HEK293 (cell line): ENCODE data around the gene FCHO2.

Experiments
- MEIS1 ChIP-seq: sonication (generic); formaldehyde crosslinking; IDR thresholded peaks from 2 replicates; pipeline ENCODE4 v1.8.1; 2022; ENCODE audit warnings: missing genetic modification reagents, mild to moderate bottlenecking, borderline replicate concordance
- ZBTB20 ChIP-seq: fragments of 450-650 bp; formaldehyde crosslinking; IDR thresholded peaks from 2 replicates; pipeline ENCODE4 v1.5.1; 2016; ENCODE audit warnings: missing biosample characterization, missing genetic modification characterization
- TF ChIP-seq, protein P1 (sequence below): fragments of 450-650 bp; formaldehyde crosslinking; IDR thresholded peaks from 2 replicates; pipeline ENCODE4 v1.5.1; 2016; ENCODE audit warnings: missing biosample characterization, missing genetic modification characterization
- TF ChIP-seq, protein P2 (sequence below): fragments of 450-650 bp; formaldehyde crosslinking; IDR thresholded peaks from 2 replicates; pipeline ENCODE4 v1.5.1; 2016; ENCODE audit warnings: missing biosample characterization, missing genetic modification characterization

DNA sequence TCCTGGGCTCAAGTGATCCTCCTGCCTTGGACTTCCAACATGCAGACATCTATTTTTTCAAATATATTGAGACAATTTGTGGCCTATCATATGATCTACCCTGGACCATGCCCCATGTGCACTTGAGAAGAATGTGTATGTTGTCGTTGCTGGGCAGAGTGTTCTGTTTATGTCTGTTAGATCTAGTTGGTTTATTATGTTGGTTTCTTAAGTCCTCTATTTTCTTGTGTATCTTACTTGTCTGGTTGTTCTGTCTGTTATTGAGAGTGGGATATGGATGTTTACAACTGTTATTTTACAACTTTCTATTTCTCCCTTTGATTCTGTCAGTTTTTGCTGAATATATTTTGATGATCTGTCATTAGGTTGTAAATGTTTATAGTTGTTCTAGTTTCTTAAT is 154.3 kb downstream of the FCHO2 start:
- TF ChIP-seq, protein P1, sequence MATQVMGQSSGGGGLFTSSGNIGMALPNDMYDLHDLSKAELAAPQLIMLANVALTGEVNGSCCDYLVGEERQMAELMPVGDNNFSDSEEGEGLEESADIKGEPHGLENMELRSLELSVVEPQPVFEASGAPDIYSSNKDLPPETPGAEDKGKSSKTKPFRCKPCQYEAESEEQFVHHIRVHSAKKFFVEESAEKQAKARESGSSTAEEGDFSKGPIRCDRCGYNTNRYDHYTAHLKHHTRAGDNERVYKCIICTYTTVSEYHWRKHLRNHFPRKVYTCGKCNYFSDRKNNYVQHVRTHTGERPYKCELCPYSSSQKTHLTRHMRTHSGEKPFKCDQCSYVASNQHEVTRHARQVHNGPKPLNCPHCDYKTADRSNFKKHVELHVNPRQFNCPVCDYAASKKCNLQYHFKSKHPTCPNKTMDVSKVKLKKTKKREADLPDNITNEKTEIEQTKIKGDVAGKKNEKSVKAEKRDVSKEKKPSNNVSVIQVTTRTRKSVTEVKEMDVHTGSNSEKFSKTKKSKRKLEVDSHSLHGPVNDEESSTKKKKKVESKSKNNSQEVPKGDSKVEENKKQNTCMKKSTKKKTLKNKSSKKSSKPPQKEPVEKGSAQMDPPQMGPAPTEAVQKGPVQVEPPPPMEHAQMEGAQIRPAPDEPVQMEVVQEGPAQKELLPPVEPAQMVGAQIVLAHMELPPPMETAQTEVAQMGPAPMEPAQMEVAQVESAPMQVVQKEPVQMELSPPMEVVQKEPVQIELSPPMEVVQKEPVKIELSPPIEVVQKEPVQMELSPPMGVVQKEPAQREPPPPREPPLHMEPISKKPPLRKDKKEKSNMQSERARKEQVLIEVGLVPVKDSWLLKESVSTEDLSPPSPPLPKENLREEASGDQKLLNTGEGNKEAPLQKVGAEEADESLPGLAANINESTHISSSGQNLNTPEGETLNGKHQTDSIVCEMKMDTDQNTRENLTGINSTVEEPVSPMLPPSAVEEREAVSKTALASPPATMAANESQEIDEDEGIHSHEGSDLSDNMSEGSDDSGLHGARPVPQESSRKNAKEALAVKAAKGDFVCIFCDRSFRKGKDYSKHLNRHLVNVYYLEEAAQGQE (tag by site-specific recombination) = no peak
- TF ChIP-seq MEIS1 (CRISPR knock-in tag) = no peak
- TF ChIP-seq, protein P2, sequence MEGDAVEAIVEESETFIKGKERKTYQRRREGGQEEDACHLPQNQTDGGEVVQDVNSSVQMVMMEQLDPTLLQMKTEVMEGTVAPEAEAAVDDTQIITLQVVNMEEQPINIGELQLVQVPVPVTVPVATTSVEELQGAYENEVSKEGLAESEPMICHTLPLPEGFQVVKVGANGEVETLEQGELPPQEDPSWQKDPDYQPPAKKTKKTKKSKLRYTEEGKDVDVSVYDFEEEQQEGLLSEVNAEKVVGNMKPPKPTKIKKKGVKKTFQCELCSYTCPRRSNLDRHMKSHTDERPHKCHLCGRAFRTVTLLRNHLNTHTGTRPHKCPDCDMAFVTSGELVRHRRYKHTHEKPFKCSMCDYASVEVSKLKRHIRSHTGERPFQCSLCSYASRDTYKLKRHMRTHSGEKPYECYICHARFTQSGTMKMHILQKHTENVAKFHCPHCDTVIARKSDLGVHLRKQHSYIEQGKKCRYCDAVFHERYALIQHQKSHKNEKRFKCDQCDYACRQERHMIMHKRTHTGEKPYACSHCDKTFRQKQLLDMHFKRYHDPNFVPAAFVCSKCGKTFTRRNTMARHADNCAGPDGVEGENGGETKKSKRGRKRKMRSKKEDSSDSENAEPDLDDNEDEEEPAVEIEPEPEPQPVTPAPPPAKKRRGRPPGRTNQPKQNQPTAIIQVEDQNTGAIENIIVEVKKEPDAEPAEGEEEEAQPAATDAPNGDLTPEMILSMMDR (tag by site-specific recombination) = no peak
- no peak for TF ChIP-seq ZBTB20
